SW480 (cell line): ENCODE data around the gene TANGO6.
"Not testable (repeated sequence)": the region's sequence is repeated elsewhere in the genome, so short reads cannot be mapped to it uniquely, and the experiment has no call there.

ENCODE experiments used
- DNase-seq: peaks from one replicate; pipeline ENCODE4 v3.0.0-alpha.2; 2016; ENCODE audit warnings: low spot score

The TANGO6 gene

DNA sequence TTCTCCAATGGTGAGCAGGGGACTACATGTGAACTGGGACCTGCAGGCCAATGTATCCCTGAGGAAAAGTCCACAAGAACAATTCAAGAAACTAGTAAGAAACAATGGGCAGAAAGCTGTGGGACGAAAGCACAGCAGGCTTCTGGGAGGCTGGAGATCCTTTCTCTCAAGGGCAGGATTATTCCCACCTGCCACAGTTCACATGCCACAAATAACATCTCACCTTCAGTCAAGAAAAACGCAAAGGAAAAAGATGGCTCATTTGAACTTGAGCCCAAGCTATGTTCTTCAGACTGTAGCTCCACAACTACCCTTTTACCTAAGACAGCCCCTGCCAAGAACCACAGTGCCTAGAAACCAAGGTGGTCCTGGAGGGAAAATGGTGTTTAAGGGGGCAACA lies 275.1 kb downstream of the TANGO6 start:
- no peak for DNase-seq

GRCh38 chr16:69118994-69119393 lies 275.7 kb downstream of the TANGO6 start:
- DNase-seq = no peak

GRCh38 chr16:69119536-69119935 lies 276.2 kb downstream of the TANGO6 start:
- no peak for DNase-seq

GRCh38 chr16:69120096-69120664 lies 276.8 kb downstream of the TANGO6 start:
- no peak for DNase-seq

DNA sequence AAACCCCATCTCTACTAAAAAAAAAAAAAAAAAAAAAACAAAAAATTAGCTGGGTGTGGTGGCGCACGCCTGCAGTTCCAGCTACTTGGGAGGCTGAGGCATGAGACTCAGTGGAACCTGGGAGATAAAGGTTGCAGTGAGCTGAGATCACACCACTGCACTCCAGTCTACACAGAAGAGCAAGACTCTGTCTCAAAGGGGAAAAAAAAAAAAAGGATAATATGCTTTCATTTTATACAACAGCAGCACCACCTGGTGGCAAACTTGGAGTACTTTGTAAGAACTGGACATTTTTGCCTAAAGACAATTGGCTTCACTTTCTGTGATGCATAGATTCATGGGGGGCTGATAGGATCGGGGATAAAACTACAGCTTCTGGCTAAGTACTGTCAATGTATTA lies 280.6 kb downstream of the TANGO6 start:
- DNase-seq = peak; percentile 71

- DNase-seq = not testable (repeated sequence)
These were observed 281.1 kb downstream of the TANGO6 start for GRCh38 chr16:69124406-69124805.

DNA sequence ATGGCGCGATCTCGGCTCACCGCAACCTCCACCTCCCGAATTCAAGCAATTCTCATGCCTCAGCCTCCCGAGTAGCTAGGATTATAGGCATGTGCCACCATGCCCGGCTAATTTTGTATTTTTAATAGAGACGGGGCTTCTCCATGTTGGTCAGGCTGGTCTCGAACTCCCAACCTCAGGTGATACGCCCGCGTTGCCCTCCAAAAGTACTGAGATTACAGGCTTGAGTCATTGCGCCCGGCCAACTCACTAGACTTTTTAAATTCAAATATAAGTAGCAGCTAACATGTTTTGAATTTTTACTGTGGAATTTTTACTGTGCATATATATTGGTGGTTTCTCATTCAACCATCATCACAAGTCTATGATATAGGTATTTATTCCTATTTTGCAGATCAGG lies 281.6 kb downstream of the TANGO6 start:
- not testable (repeated sequence) for DNase-seq

DNA sequence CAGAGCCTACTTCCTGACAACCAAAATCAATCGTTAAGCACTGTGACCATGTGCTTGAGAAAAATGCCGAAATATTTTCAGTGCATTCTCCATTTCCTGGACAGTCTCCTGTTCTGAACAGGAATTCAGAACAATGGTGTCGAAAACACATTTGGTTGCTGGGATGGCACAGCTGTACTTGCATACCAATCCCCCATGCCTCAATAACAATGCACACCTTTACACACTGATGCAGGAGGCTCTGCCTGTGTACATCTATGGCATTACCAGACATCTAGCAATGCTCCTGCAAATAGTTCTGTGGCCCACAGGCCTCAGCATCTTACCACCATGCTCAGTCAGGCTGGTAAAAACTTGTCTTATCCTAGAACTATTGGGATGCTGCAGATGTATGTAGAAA lies 282.9 kb downstream of the TANGO6 start:
- no peak for DNase-seq

DNA sequence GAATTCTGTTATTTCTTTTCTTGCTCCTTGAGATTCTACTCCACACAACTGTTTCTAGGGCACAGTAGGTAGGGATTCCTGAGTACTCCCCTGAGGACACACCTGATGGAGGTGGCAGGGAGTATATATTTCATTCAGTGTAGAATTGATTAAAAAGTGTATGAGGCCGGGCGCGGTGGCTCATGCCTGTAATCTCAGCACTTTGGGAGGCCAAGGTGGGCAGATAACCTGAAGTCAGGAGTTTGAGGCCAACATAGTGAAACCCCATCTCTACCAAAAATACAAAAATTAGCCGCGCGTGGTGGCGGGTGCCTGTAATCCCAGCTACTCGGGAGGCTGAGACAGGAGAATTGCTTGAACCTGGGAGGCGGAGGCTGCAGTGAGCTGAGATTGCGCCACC lies 283.5 kb downstream of the TANGO6 start:
- DNase-seq = not testable (repeated sequence)

- DNase-seq = no peak
These were observed 284.7 kb downstream of the TANGO6 start for GRCh38 chr16:69127966-69128510.

DNA sequence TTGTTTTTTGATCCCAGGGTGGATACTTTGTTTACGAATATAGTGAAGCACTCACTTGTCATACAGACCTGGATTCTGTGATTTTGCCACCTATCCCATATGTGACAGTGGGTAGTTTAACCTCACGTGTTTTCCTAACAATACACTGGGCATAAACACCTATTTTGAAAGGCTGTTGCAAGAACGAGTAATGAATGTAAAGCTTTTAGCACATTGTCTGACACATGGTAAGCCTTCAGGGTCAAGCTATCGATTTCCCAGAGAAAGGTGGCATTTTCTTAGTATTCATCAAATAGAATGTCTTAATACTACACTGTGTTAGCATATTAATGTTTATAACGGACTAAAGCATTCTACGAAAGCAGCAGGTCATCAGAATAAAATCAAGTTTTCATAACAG lies 287.1 kb downstream of the TANGO6 start:
- DNase-seq = no peak

DNA sequence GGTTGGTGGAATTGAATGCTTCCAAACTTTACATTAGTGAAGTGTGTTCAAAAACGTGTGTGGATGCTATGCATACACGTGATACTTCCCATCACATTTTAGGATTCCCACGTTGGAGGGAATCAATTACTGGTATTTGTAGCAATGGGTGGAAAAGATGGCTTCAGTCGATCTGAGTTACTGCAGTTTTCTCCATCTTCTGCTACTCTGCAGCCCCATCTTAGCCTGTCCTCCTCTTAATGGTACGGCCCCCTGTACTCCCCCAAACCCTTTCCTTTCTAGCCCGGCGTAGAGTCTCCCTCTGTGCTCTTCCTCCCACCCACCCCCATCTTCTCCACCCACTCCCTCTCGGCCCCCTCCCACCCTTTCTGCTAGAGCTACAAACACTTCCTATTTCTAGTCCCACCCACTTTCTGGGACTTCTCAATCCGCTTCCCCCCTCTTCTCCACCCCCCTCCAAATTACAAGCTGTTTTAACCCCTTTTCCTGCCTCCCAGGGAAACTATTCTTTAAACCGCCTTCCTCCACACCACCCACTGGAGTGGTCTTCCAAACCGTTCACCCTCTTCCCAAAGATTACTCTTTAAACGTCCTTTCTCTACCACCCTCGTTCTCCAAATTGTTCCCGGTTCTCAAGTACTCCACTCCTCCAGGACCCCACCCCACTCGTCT lies 288.0 kb downstream of the TANGO6 start:
- no peak for DNase-seq

DNA sequence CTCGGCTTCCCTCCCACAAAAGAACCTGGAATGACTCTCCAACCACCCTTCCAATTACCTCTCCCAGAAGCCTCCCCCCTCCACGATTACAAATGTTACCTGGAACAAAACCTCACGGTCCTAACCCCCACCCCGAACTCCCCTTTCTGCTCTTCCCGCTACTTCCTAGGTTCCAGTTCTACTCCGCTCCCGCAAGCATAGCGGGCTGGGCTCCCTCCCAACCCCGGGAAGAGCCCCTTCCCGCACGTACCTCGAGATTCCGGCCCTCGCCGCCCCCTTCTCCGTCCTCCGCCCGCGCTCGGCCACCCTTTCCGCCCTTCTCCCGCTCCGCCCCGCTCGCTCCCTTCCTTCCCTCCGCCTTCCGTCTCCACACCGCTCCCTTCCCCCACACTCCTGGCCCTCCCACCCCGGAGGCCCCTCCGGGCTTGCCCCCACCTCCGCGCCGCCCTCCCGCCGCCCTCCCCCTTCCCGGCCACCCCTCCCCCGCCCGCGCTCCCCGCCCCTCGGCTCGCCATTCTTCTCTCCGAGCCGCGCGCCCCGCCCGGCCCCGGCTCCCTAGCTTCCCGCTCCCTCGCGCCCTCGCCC lies 288.6 kb downstream of the TANGO6 start:
- peak; percentile 64 for DNase-seq

DNA sequence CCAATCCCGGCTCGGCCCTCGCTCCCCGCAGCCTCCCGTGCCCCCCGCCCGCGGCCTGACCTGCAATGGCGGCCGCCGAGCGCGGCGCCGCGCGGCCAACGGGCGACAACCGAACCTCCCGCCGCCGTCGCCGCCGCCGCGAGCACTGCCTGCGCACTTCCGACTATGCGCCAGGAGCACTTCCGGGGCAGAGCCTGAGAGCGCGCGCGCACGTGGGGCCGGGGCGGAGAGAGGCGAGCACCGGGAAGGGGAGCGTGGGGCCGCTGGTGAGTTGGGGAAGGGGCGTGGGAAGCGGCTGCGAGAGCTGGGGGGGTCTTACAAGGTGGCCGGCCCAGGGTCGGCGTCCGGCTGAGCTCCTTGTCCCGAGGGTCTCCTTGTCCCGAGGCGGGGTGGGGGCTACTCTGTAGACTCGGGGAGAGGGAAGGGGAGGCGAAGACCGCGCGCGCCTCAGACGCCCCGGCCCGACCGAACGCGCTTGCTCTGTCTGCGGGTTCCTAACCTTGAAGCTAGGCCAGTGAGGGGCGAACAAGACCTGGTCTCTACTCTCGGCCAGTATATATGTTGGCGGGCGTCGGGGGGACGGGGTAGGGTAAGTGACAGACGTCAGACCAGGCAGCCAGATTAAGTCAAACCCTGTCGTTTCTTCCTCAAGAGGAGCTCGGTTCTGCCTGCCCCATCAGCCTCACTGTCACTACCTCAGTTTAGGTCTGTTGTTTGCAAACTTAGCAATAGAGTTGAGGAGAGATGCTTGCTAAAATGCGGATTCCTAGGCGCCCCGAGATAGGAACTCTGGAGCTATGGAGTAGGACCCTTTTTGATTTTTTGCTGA lies 289.3 kb downstream of the TANGO6 start, which contains the start of the genes CHTF8 and UTP4:
Gene CHTF8, minus strand, starts transcription at position 165 of the 829 bp plus-strand sequence. CDS start 11,130 bp downstream, outside the sequence.
Gene UTP4, plus strand, starts transcription at position 226 of the 829 bp plus-strand sequence. CDS start 811 bp downstream, outside the sequence.
- DNase-seq = peak; percentile 79

GRCh38 chr16:69133373-69133954 lies 290.1 kb downstream of the TANGO6 start:
- no peak for DNase-seq
